ENCODE measurements around the gene TNS3. TPM values are rescaled to one million over a fixed set of nuclear protein-coding genes. Genes with fewer than 3 reads are reported as not detected.

The TNS3 gene
- total RNA-seq, 4 donors from 2014 or later = 27.2 to 110 (median 47.5) TPM

DNA sequence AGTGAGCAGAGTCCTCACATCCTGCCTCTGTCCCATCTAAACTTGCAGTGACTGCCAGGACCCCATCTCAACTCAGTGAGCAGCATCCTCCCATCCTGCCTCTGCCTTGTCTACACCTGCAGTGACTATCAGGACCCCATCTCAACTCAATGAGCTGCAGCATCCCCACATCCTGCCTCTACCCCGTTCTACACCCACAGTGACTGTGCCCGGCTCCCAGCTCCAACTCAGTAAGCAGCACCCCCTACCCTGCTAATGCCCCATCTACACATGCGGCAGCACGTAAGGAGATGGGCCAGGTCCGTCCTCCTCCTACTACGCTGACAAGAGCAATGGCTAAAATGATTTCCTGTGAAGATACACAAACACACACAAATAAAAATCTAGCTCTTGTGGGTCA is 65.5 kb downstream of the TNS3 start:
- Histone ChIP-seq H3K27me3 (no peaks in the 10 kb centered on the region), H3K4me1 (peaks cover 19 to 26% of the 10 kb centered on the region in 2 donors), H3K4me3 (no peak overlapping the region), H3K9me3 (no peaks in the 10 kb centered on the region), H3K27ac (peak overlapping the region in 1 of 2 donors; percentile 57), H3K36me3 (no peaks in the 10 kb centered on the region)
- TF ChIP-seq POLR2A (IDR thresholded peaks at IDR 0.05) (no peak), CTCF (IDR thresholded peaks at IDR 0.05) (no peak)
- intact Hi-C loops (cut with DNase I; ENCODE audit: low total_unique reads) = no loop called here
- DNase-seq = no peak

- Histone ChIP-seq H3K27me3 (no peaks in the 10 kb centered on the region), H3K9me3 (no peaks in the 10 kb centered on the region), H3K27ac (peak overlapping the region; percentile 57 to 86), H3K36me3 (no peaks in the 10 kb centered on the region), H3K4me3 (no peak overlapping the region), H3K4me1 (peaks cover 9 to 20% of the 10 kb centered on the region in 2 donors)
- intact Hi-C loops (cut with DNase I; ENCODE audit: low total_unique reads) = no loop called here
- DNase-seq = no peak
- TF ChIP-seq POLR2A (IDR thresholded peaks at IDR 0.05) = no peak
- TF ChIP-seq CTCF (IDR thresholded peaks at IDR 0.05) = no peak
Measured at GRCh38 chr7:47515305-47515834, 66.5 kb downstream of the TNS3 start.

DNA sequence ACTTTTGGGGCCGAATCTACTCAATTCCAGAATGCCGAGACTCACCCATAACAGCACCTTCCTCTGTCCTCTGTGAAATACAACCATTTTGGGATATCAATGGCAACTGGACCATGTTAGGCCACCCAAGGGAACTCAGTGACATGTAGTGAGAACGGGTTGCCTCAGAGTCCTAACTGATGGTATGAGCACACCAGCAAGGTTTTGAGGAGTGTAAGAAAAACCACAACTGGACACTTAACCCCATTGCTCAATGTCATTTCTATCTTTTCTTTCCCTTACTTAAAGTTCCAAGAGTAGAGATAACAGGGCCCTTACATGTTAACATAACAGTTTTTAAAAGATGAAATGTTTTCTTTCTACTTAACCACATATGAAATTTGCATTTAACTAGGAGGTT is 67.1 kb downstream of the TNS3 start:
- intact Hi-C loops (cut with DNase I; ENCODE audit: low total_unique reads) = no loop called here
- Histone ChIP-seq H3K27ac (peak overlapping the region; percentile 57 to 86), H3K27me3 (no peaks in the 10 kb centered on the region), H3K36me3 (no peaks in the 10 kb centered on the region), H3K4me1 (peaks cover 9 to 20% of the 10 kb centered on the region in 2 donors), H3K9me3 (no peaks in the 10 kb centered on the region), H3K4me3 (no peak overlapping the region)
- no peak for DNase-seq
- TF ChIP-seq POLR2A (IDR thresholded peaks at IDR 0.05) (no peak), CTCF (IDR thresholded peaks at IDR 0.05) (no peak)

GRCh38 chr7:47514367-47514766 is 67.5 kb downstream of the TNS3 start:
- H3K9me3 ChIP-seq = no peaks in the 10 kb centered on the region
- TF ChIP-seq CTCF (IDR thresholded peaks at IDR 0.05) (no peak), POLR2A (IDR thresholded peaks at IDR 0.05) (no peak)
- no peak for DNase-seq
- peaks cover 9 to 18% of the 10 kb centered on the region in 2 donors for H3K4me1 ChIP-seq
- H3K4me3 ChIP-seq = no peak overlapping the region
- intact Hi-C loops (cut with DNase I; ENCODE audit: low total_unique reads) = no loop called here
- peak overlapping the region; percentile 57 to 86 for H3K27ac ChIP-seq
- H3K27me3 ChIP-seq = no peaks in the 10 kb centered on the region
- no peaks in the 10 kb centered on the region for H3K36me3 ChIP-seq

- intact Hi-C loops (cut with DNase I; ENCODE audit: low total_unique reads) = no loop called here
- Histone ChIP-seq H3K27me3 (no peaks in the 10 kb centered on the region), H3K36me3 (no peaks in the 10 kb centered on the region), H3K4me1 (peaks cover 9 to 16% of the 10 kb centered on the region in 2 donors), H3K27ac (peak overlapping the region; percentile 57 to 86), H3K9me3 (no peaks in the 10 kb centered on the region), H3K4me3 (no peak overlapping the region)
- DNase-seq = peak; percentile 47 to 65
- TF ChIP-seq CTCF (IDR thresholded peaks at IDR 0.05) (no peak), POLR2A (IDR thresholded peaks at IDR 0.05) (no peak)
Measured at GRCh38 chr7:47513741-47514241, 68.1 kb downstream of the TNS3 start.

All from uterus (tissue), 4 donors.